Measurements from ENCODE around the gene FAM13A. TPM values are rescaled to one million over a fixed set of nuclear protein-coding genes. Genes with fewer than 3 reads are reported as not detected.

Gene FAM13A
- total RNA-seq, 1 donor from 2014 or later: 2.7 TPM

DNA sequence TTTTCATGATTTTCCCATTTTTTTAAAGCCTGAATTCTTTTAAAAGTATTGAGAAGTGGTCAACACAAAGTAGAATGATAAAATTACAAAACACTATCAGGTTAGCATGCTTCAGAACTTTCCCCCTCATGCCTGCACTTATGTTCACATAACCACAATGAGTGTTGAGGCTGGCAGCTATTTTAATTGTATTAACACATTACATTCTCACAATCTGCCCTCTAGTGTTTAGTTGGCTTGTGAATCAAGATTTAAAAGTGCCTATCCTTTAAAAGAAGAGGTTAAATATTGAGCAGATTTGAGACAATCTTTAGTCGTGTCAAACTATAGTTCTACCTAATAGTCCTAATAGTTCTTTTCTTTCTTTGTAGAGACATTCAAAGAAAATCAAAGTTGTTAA is 265.7 kb downstream of the FAM13A start:
- CTCF ChIA-PET: no interaction called here
- intact Hi-C loops (cut with micrococcal nuclease): loop anchor here (1.0 kb wide), 1 partner anchor 252 kb away; no protein-coding TSS in a partner anchor
- no peaks in the 10 kb centered on the region for H3K36me3 Mint-ChIP-seq (ENCODE audit: low read depth)
- no peak overlapping the region for H3K4me3 Mint-ChIP-seq
- H3K9me3 Mint-ChIP-seq: no peaks in the 10 kb centered on the region
- H3K27me3 Mint-ChIP-seq: no peaks in the 10 kb centered on the region
- POLR2A ChIA-PET: no interaction called here
- ATAC-seq (ENCODE audit: low read depth) (no peak), DNase-seq (no peak)
- TF ChIP-seq CTCF (IDR thresholded peaks at IDR 0.05): no peak
- H3K27ac Mint-ChIP-seq: no peak overlapping the region
- H3K4me1 Mint-ChIP-seq: no peaks in the 10 kb centered on the region

DNA sequence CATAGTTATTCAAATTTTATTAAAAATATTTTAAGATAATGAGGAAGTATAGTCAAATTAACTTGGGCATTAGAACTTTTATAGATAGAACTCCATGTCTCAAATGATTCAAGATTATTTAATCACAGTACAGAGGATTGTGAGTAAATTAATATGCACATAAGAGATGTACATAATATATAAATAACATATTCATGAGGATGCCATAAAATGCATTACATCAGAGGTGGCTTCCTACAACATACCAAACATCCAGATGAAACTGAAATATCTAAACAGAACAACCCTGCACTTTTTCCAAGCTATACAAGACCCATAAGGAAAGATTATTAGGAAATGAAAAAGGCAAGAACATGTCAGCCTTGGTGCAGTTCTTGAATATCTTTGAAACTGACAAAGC is 268.1 kb downstream of the FAM13A start:
- no peaks in the 10 kb centered on the region for H3K36me3 Mint-ChIP-seq (ENCODE audit: low read depth)
- no peak overlapping the region for H3K4me3 Mint-ChIP-seq
- no peaks in the 10 kb centered on the region for H3K9me3 Mint-ChIP-seq
- DNase-seq (no peak), ATAC-seq (ENCODE audit: low read depth) (no peak)
- H3K27me3 Mint-ChIP-seq: no peaks in the 10 kb centered on the region
- TF ChIP-seq CTCF (IDR thresholded peaks at IDR 0.05): no peak
- CTCF ChIA-PET: interaction anchor here (1.0 kb wide), 1 partner anchor 249 kb away, joined by 3 read pairs; no protein-coding TSS in a partner anchor
- POLR2A ChIA-PET: no interaction called here
- intact Hi-C loops (cut with micrococcal nuclease): no loop called here
- no peak overlapping the region for H3K27ac Mint-ChIP-seq
- H3K4me1 Mint-ChIP-seq: no peaks in the 10 kb centered on the region

GRCh38 chr4:88788424-88788823 is 268.6 kb downstream of the FAM13A start:
- Mint-ChIP-seq H3K9me3 (no peaks in the 10 kb centered on the region), H3K27me3 (no peaks in the 10 kb centered on the region), H3K36me3 (ENCODE audit: low read depth) (no peaks in the 10 kb centered on the region), H3K27ac (no peak overlapping the region), H3K4me3 (no peak overlapping the region), H3K4me1 (no peaks in the 10 kb centered on the region)
- DNase-seq (no peak), ATAC-seq (ENCODE audit: low read depth) (no peak)
- CTCF ChIA-PET: interaction anchor here (1.0 kb wide), 1 partner anchor 248 kb away, joined by 3 read pairs; no protein-coding TSS in a partner anchor
- no peak for TF ChIP-seq CTCF (IDR thresholded peaks at IDR 0.05)
- POLR2A ChIA-PET: no interaction called here
- intact Hi-C loops (cut with micrococcal nuclease): no loop called here

- Mint-ChIP-seq H3K27ac (no peak overlapping the region), H3K4me1 (no peaks in the 10 kb centered on the region), H3K27me3 (no peaks in the 10 kb centered on the region), H3K36me3 (ENCODE audit: low read depth) (no peaks in the 10 kb centered on the region), H3K4me3 (no peak overlapping the region), H3K9me3 (no peaks in the 10 kb centered on the region)
- no peak for TF ChIP-seq CTCF (IDR thresholded peaks at IDR 0.05)
- ChIA-PET CTCF (no interaction called here), POLR2A (no interaction called here)
- no peak for DNase-seq
- ATAC-seq (ENCODE audit: low read depth): no peak
- intact Hi-C loops (cut with micrococcal nuclease): no loop called here
Measured at GRCh38 chr4:88786011-88786410, 271.0 kb downstream of the FAM13A start.

DNA sequence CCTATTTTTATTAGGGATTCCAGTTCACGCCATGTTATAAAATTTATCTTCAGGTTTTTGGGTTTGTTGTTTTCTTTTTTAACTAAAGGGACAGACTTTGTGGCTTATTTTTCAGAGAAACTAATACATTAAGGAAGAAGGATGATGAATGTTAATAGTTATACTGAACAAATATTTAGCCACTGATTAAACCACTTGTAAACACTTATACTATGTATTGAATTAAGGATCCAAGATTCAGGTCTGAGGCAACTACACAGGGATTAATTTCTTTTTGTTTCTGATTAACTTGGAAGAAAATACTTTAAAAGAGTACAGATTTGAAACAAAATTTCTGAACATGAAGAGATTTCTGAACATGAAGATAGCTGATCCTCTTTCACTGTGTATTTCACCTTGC is 276.6 kb downstream of the FAM13A start:
- intact Hi-C loops (cut with micrococcal nuclease): no loop called here
- no peak for TF ChIP-seq CTCF (IDR thresholded peaks at IDR 0.05)
- H3K4me3 Mint-ChIP-seq: no peak overlapping the region
- no peaks in the 10 kb centered on the region for H3K27me3 Mint-ChIP-seq
- POLR2A ChIA-PET: no interaction called here
- no peak for DNase-seq
- H3K27ac Mint-ChIP-seq: no peak overlapping the region
- ATAC-seq (ENCODE audit: low read depth): no peak
- H3K9me3 Mint-ChIP-seq: no peaks in the 10 kb centered on the region
- H3K4me1 Mint-ChIP-seq: no peaks in the 10 kb centered on the region
- CTCF ChIA-PET: no interaction called here
- H3K36me3 Mint-ChIP-seq (ENCODE audit: low read depth): no peaks in the 10 kb centered on the region

All from activated B cell treated with CpG ODN at 0.5 μM for 24 hours (primary cell).